ENCODE measurements around the gene LTC4S. TPM values are rescaled to one million over a fixed set of nuclear protein-coding genes. Genes with fewer than 3 reads are reported as not detected.
A peak's percentile ranks its signal among the peaks of the same experiment; 100 is the strongest.

The LTC4S gene
- polyA plus RNA-seq, 1 experiment = 0.40 TPM

DNA sequence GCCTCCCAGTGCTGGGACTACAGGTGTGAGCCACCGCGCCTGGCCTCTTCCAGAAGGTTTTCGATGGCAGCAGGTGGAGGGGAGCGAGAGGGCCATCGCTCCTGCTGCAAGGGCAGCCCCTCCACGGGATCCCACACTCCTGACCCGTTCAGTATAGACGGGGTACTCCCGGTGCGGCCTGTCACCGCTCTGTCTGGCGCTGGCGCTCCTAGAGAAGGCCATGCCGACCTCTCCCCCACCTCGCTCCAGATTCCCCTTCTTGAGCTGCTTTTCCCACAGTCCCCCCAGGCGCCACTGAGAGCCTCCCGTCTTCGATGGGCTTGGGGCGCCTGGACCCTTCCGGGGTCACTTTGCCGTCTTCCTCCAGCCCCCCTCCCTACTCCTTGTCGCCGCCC is 22.6 kb downstream of the LTC4S start:
- DNase-seq (ENCODE audit: low read depth, low spot score) = no peak
- Histone ChIP-seq H3K27ac (ENCODE audit: low read depth, low read length) (no peak overlapping the region), H3K4me3 (ENCODE audit: low read depth, low read length) (no peak overlapping the region), H3K27me3 (ENCODE audit: control insufficient read depth, insufficient read depth, low read length) (no peaks in the 10 kb centered on the region), H3K9me3 (ENCODE audit: control insufficient read depth, insufficient read depth, low read length) (no peaks in the 10 kb centered on the region; the same call in 1 of the 2 replicates)
- ChIA-PET POLR2A (no interaction called here), CTCF (interaction anchor here (0.6 kb wide), 1 partner anchor 21 kb away, joined by 3 read pairs; no protein-coding TSS in a partner anchor)
- TF ChIP-seq, protein P1, sequence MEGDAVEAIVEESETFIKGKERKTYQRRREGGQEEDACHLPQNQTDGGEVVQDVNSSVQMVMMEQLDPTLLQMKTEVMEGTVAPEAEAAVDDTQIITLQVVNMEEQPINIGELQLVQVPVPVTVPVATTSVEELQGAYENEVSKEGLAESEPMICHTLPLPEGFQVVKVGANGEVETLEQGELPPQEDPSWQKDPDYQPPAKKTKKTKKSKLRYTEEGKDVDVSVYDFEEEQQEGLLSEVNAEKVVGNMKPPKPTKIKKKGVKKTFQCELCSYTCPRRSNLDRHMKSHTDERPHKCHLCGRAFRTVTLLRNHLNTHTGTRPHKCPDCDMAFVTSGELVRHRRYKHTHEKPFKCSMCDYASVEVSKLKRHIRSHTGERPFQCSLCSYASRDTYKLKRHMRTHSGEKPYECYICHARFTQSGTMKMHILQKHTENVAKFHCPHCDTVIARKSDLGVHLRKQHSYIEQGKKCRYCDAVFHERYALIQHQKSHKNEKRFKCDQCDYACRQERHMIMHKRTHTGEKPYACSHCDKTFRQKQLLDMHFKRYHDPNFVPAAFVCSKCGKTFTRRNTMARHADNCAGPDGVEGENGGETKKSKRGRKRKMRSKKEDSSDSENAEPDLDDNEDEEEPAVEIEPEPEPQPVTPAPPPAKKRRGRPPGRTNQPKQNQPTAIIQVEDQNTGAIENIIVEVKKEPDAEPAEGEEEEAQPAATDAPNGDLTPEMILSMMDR (IDR thresholded peaks at IDR 0.05; ENCODE audit: low read depth, low read length) = no peak

DNA sequence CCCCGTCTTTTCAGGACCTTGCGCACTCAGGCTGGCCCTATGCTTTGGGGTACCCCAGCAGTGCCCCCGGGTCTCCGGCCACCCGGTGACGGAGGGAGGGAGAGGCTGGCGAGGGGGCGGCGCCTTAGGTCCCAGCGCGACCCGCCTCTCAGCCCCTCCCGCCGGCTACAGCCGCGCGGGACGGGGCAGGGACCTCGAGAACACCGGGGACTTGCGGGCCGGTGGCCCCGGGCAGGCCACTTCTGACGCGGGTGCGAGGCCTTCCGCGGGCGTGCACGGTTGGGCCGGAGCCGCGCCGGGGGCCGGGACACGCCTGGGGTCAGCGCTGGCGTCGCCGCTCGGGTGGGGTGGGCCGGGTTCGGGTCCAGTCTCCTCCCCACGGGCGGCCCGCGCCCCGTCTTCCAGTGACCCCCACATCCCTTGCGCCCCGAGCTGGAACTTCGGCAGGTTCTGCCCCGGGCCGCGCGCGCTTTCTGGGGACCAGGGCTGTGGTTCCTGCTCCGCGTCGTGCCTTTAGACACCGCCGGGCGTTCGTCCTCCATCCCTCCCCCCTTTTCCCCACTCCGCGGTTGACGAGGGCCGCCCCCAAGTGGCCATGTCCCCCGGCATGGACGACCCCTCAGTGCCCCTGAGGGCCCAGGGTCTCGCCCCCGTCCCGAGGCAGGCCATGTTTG is 23.1 kb downstream of the LTC4S start:
- Histone ChIP-seq H3K27ac (ENCODE audit: low read depth, low read length) (no peak overlapping the region), H3K27me3 (ENCODE audit: control insufficient read depth, insufficient read depth, low read length) (no peaks in the 10 kb centered on the region), H3K4me3 (ENCODE audit: low read depth, low read length) (peak overlapping the region; percentile 25), H3K9me3 (ENCODE audit: control insufficient read depth, insufficient read depth, low read length) (no peaks in the 10 kb centered on the region; the same call in 1 of the 2 replicates)
- POLR2A ChIA-PET = no interaction called here
- DNase-seq (ENCODE audit: low read depth, low spot score) = no peak
- CTCF ChIA-PET = interaction anchor here (0.6 to 0.7 kb wide), 2 partner anchors 21 to 77 kb away, joined by 3 to 5 read pairs; no protein-coding TSS in a partner anchor
- TF ChIP-seq, protein P1 (IDR thresholded peaks at IDR 0.05; ENCODE audit: low read depth, low read length) = no peak

DNA sequence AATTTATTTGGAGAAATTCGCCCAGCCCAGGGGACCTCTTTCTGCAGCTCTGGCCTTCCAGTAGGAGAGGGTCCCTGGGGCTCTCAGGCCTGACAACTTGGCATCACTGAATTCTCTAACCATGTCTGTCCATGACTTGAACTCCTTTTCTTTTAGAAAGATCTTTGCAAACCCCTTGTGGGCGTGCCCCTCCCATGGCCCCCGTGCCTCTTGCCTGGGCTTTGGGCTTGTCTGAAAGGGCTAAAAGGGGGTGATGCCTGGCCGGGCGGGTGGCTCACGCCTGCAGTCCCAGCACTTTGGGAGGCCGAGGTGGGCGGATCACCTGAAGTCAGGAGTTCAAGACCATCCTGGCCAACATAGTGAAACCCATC is 23.7 kb downstream of the LTC4S start:
- H3K4me3 ChIP-seq (ENCODE audit: low read depth, low read length) = no peak overlapping the region
- ChIA-PET CTCF (interaction anchor here (0.7 kb wide), 1 partner anchor 78 kb away, joined by 5 read pairs; no protein-coding TSS in a partner anchor), POLR2A (interaction anchor here (0.6 kb wide), 1 partner anchor 9 kb away, joined by 6 read pairs; no protein-coding TSS in a partner anchor)

DNA sequence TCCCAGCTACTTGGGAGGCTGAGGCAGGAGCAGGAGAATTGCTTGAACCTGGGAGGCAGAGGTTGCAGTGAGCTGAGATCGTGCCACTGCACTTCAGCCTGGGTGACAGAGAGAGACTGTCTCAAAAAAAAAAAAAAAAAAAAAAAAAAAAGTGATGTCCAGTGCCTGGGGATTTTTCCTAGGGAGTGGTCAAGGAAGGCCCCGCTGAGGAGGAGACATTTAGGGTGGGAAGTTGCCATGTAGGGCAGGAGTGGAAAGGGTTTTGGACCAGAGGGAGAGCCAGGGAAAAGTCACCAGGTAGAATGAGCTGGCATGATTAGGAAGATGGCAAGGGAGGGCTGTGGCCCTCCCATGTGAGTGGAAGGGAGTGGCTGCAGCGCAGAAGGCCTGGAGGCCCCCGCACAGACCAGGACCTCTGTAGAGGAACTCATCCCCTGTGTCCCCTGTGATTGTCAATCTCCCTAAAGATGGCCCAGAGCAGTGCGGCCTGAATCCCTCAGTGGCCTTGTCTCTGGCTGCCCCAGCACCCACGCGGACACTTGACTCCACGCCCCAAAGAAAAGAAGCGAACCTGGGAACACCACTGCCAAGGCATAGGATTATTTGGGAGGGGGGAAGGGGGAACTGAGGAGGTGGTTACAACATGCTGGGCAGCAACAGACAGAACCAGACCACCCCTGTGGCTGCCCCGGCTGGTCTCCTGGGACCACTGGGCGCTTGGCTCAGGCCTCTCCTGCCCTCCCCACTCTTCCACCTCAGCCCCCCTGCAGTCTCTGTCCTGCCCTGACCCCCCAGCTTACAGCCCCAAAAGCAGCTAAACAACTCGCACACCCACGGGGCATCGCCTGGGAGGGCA is 24.3 kb downstream of the LTC4S start:
- DNase-seq (ENCODE audit: low read depth, low spot score) = no peak
- TF ChIP-seq, protein P1 (IDR thresholded peaks at IDR 0.05; ENCODE audit: low read depth, low read length) = no peak
- no peaks in the 10 kb centered on the region for H3K27me3 ChIP-seq (ENCODE audit: control insufficient read depth, insufficient read depth, low read length)

More for the DNA sequence above, 23.7 kb downstream of the LTC4S start:
- Histone ChIP-seq H3K27me3 (ENCODE audit: control insufficient read depth, insufficient read depth, low read length) (no peaks in the 10 kb centered on the region), H3K27ac (ENCODE audit: low read depth, low read length) (no peak overlapping the region), H3K9me3 (ENCODE audit: control insufficient read depth, insufficient read depth, low read length) (no peaks in the 10 kb centered on the region; the same call in 1 of the 2 replicates)
- DNase-seq (ENCODE audit: low read depth, low spot score) = no peak
- TF ChIP-seq, protein P1 (IDR thresholded peaks at IDR 0.05; ENCODE audit: low read depth, low read length) = no peak

More for the DNA sequence above, 24.3 kb downstream of the LTC4S start:
- ChIA-PET POLR2A (interaction anchor here (0.6 to 2.9 kb wide), 2 partner anchors 10 to 194 kb away, joined by 6 to 12 read pairs; partner anchors contain the start of gene HNRNPH1), CTCF (interaction anchor here (0.7 kb wide), 1 partner anchor 78 kb away, joined by 5 read pairs; no protein-coding TSS in a partner anchor)
- peak overlapping the region; percentile 99 for H3K27ac ChIP-seq (ENCODE audit: low read depth, low read length)
- H3K4me3 ChIP-seq (ENCODE audit: low read depth, low read length) = peak overlapping the region; percentile 44; the same call in 1 of the 2 replicates
- H3K9me3 ChIP-seq (ENCODE audit: control insufficient read depth, insufficient read depth, low read length) = no peaks in the 10 kb centered on the region; the same call in 1 of the 2 replicates

Data from AG04450 (cell line).